ENCODE results near the gene ADAMTS2.

The ADAMTS2 gene

GRCh38 chr5:179204572-179204971 lies 140.7 kb downstream of the ADAMTS2 start:
- Histone ChIP-seq H3K4me3 (ENCODE audit: low read depth, low read length) (no peak overlapping the region), H3K9me3 (ENCODE audit: control insufficient read depth, insufficient read depth, low read length) (no peaks in the 10 kb centered on the region), H3K9ac (ENCODE audit: low read depth, low read length) (no peak overlapping the region), H3K27me3 (ENCODE audit: control insufficient read depth, insufficient read depth, low read length) (no peaks in the 10 kb centered on the region), H3K4me1 (ENCODE audit: control insufficient read depth, insufficient read depth, low read length) (no peaks in the 10 kb centered on the region), H3K36me3 (ENCODE audit: control insufficient read depth, insufficient read depth, low read length) (no peaks in the 10 kb centered on the region)

GRCh38 chr5:179203248-179203647 lies 142.0 kb downstream of the ADAMTS2 start:
- Histone ChIP-seq H3K4me1 (ENCODE audit: control insufficient read depth, insufficient read depth, low read length) (no peaks in the 10 kb centered on the region), H3K27me3 (ENCODE audit: control insufficient read depth, insufficient read depth, low read length) (no peaks in the 10 kb centered on the region), H3K9ac (ENCODE audit: low read depth, low read length) (no peak overlapping the region), H3K36me3 (ENCODE audit: control insufficient read depth, insufficient read depth, low read length) (no peaks in the 10 kb centered on the region), H3K4me3 (ENCODE audit: low read depth, low read length) (no peak overlapping the region), H3K9me3 (ENCODE audit: control insufficient read depth, insufficient read depth, low read length) (no peaks in the 10 kb centered on the region)

GRCh38 chr5:179201986-179202385 lies 143.3 kb downstream of the ADAMTS2 start:
- no peak overlapping the region for H3K9ac ChIP-seq (ENCODE audit: low read depth, low read length)
- no peaks in the 10 kb centered on the region for H3K4me1 ChIP-seq (ENCODE audit: control insufficient read depth, insufficient read depth, low read length)
- H3K9me3 ChIP-seq (ENCODE audit: control insufficient read depth, insufficient read depth, low read length), result no peaks in the 10 kb centered on the region
- H3K27me3 ChIP-seq (ENCODE audit: control insufficient read depth, insufficient read depth, low read length), result no peaks in the 10 kb centered on the region
- H3K4me3 ChIP-seq (ENCODE audit: low read depth, low read length), result no peak overlapping the region
- H3K36me3 ChIP-seq (ENCODE audit: control insufficient read depth, insufficient read depth, low read length), result no peaks in the 10 kb centered on the region

- Histone ChIP-seq H3K4me3 (ENCODE audit: low read depth, low read length) (no peak overlapping the region), H3K27me3 (ENCODE audit: control insufficient read depth, insufficient read depth, low read length) (no peaks in the 10 kb centered on the region), H3K4me1 (ENCODE audit: control insufficient read depth, insufficient read depth, low read length) (no peaks in the 10 kb centered on the region), H3K9me3 (ENCODE audit: control insufficient read depth, insufficient read depth, low read length) (no peaks in the 10 kb centered on the region), H3K36me3 (ENCODE audit: control insufficient read depth, insufficient read depth, low read length) (no peaks in the 10 kb centered on the region), H3K9ac (ENCODE audit: low read depth, low read length) (no peak overlapping the region)
These were observed 146.0 kb downstream of the ADAMTS2 start for GRCh38 chr5:179199246-179199645.

GRCh38 chr5:179198825-179199224 lies 146.4 kb downstream of the ADAMTS2 start:
- Histone ChIP-seq H3K27me3 (ENCODE audit: control insufficient read depth, insufficient read depth, low read length) (no peaks in the 10 kb centered on the region), H3K4me3 (ENCODE audit: low read depth, low read length) (no peak overlapping the region), H3K9ac (ENCODE audit: low read depth, low read length) (no peak overlapping the region), H3K4me1 (ENCODE audit: control insufficient read depth, insufficient read depth, low read length) (peaks cover 2% of the 10 kb centered on the region), H3K9me3 (ENCODE audit: control insufficient read depth, insufficient read depth, low read length) (no peaks in the 10 kb centered on the region), H3K36me3 (ENCODE audit: control insufficient read depth, insufficient read depth, low read length) (no peaks in the 10 kb centered on the region)

GRCh38 chr5:179196405-179197079 lies 148.7 kb downstream of the ADAMTS2 start:
- Histone ChIP-seq H3K36me3 (ENCODE audit: control insufficient read depth, insufficient read depth, low read length) (no peaks in the 10 kb centered on the region), H3K27me3 (ENCODE audit: control insufficient read depth, insufficient read depth, low read length) (no peaks in the 10 kb centered on the region), H3K9me3 (ENCODE audit: control insufficient read depth, insufficient read depth, low read length) (no peaks in the 10 kb centered on the region), H3K4me1 (ENCODE audit: control insufficient read depth, insufficient read depth, low read length) (peaks cover 2% of the 10 kb centered on the region), H3K9ac (ENCODE audit: low read depth, low read length) (no peak overlapping the region), H3K4me3 (ENCODE audit: low read depth, low read length) (no peak overlapping the region)

GRCh38 chr5:179195561-179196404 lies 149.5 kb downstream of the ADAMTS2 start:
- Histone ChIP-seq H3K36me3 (ENCODE audit: control insufficient read depth, insufficient read depth, low read length) (no peaks in the 10 kb centered on the region), H3K4me1 (ENCODE audit: control insufficient read depth, insufficient read depth, low read length) (peaks cover 4% of the 10 kb centered on the region), H3K9ac (ENCODE audit: low read depth, low read length) (no peak overlapping the region), H3K27me3 (ENCODE audit: control insufficient read depth, insufficient read depth, low read length) (no peaks in the 10 kb centered on the region), H3K9me3 (ENCODE audit: control insufficient read depth, insufficient read depth, low read length) (no peaks in the 10 kb centered on the region), H3K4me3 (ENCODE audit: low read depth, low read length) (no peak overlapping the region)

GRCh38 chr5:179194941-179195381 lies 150.3 kb downstream of the ADAMTS2 start:
- Histone ChIP-seq H3K27me3 (ENCODE audit: control insufficient read depth, insufficient read depth, low read length) (no peaks in the 10 kb centered on the region), H3K9ac (ENCODE audit: low read depth, low read length) (no peak overlapping the region), H3K9me3 (ENCODE audit: control insufficient read depth, insufficient read depth, low read length) (no peaks in the 10 kb centered on the region), H3K4me1 (ENCODE audit: control insufficient read depth, insufficient read depth, low read length) (peaks cover 6% of the 10 kb centered on the region), H3K36me3 (ENCODE audit: control insufficient read depth, insufficient read depth, low read length) (no peaks in the 10 kb centered on the region), H3K4me3 (ENCODE audit: low read depth, low read length) (no peak overlapping the region)

GRCh38 chr5:179194201-179194910 lies 150.9 kb downstream of the ADAMTS2 start:
- Histone ChIP-seq H3K36me3 (ENCODE audit: control insufficient read depth, insufficient read depth, low read length) (no peaks in the 10 kb centered on the region), H3K9me3 (ENCODE audit: control insufficient read depth, insufficient read depth, low read length) (no peaks in the 10 kb centered on the region), H3K27me3 (ENCODE audit: control insufficient read depth, insufficient read depth, low read length) (no peaks in the 10 kb centered on the region), H3K4me1 (ENCODE audit: control insufficient read depth, insufficient read depth, low read length) (peaks cover 6% of the 10 kb centered on the region), H3K9ac (ENCODE audit: low read depth, low read length) (no peak overlapping the region), H3K4me3 (ENCODE audit: low read depth, low read length) (no peak overlapping the region)

GRCh38 chr5:179193746-179194145 lies 151.5 kb downstream of the ADAMTS2 start:
- Histone ChIP-seq H3K27me3 (ENCODE audit: control insufficient read depth, insufficient read depth, low read length) (no peaks in the 10 kb centered on the region), H3K9me3 (ENCODE audit: control insufficient read depth, insufficient read depth, low read length) (no peaks in the 10 kb centered on the region), H3K9ac (ENCODE audit: low read depth, low read length) (no peak overlapping the region)

GRCh38 chr5:179192891-179193470 lies 152.3 kb downstream of the ADAMTS2 start:
- Histone ChIP-seq H3K4me3 (ENCODE audit: low read depth, low read length) (no peak overlapping the region), H3K9me3 (ENCODE audit: control insufficient read depth, insufficient read depth, low read length) (no peaks in the 10 kb centered on the region), H3K9ac (ENCODE audit: low read depth, low read length) (no peak overlapping the region), H3K36me3 (ENCODE audit: control insufficient read depth, insufficient read depth, low read length) (no peaks in the 10 kb centered on the region), H3K27me3 (ENCODE audit: control insufficient read depth, insufficient read depth, low read length) (no peaks in the 10 kb centered on the region), H3K4me1 (ENCODE audit: control insufficient read depth, insufficient read depth, low read length) (peaks cover 14% of the 10 kb centered on the region)

More at GRCh38 chr5:179193746-179194145, 151.5 kb downstream of the ADAMTS2 start:
- H3K4me1 ChIP-seq (ENCODE audit: control insufficient read depth, insufficient read depth, low read length), result peaks cover 9% of the 10 kb centered on the region
- H3K36me3 ChIP-seq (ENCODE audit: control insufficient read depth, insufficient read depth, low read length), result no peaks in the 10 kb centered on the region
- H3K4me3 ChIP-seq (ENCODE audit: low read depth, low read length), result no peak overlapping the region
